ENCODE data around the gene FASN. TPM values are rescaled to one million over a fixed set of nuclear protein-coding genes. Genes with fewer than 3 reads are reported as not detected.

Gene FASN
- total RNA-seq, 1 experiment from 2014 or later, result 433 TPM

DNA sequence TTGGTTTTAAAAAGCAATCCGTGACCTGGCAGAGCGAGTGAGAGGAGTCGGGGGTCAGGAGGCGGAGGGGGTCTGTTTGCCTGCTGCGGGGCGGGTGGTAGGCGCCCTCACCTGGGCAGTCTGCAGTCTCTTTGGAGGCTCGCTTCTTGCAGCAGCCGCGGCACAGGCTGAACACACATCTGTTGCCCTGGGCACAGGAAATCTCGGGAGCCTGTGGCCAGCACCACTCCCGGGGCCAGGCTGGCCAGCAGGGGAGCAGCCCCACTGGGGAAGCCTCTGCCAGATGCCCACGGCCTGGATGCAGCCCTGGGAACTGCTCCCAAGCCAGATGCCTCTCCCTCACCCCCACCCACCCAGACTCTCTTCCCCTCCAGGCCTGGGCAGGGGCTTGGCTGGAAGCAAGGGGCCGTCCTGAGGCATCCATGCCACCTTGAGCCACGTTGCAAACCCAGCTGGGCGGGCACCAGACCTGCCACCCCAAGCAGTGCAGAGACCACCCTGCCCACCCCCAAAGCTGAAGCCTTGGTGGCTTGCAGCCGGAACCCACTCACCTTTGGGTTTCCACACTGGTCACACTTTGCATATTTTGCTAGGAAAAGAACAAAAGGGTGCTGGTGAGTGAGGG, 39.7 kb downstream of the FASN start:
- H3K27ac Mint-ChIP-seq, result peak overlapping the region in 2 of 3 experiments; percentile 82 to 86; a peak in 4 of 7 replicates
- Histone ChIP-seq H4K20me1 (ENCODE audit: control insufficient read depth, insufficient read depth, insufficient read length) (peaks cover 3% of the 10 kb centered on the region), H4K91ac (ENCODE audit: insufficient read length, low read depth, low read length) (no peak overlapping the region), H3K4me2 (ENCODE audit: insufficient read depth, insufficient read length, low read length) (no peak overlapping the region), H2BK15ac (ENCODE audit: low read depth, low read length) (no peak overlapping the region), H2BK20ac (ENCODE audit: low read depth, low read length, poor library complexity, severe bottlenecking) (no peak overlapping the region), H2BK5ac (ENCODE audit: insufficient read length, low read length) (no peak overlapping the region), H2BK120ac (ENCODE audit: low read depth, low read length, poor library complexity, severe bottlenecking) (no peak overlapping the region), H3K23ac (ENCODE audit: insufficient read length, low read depth, low read length) (no peak overlapping the region), H4K5ac (ENCODE audit: insufficient read length, low read depth, low read length) (no peak overlapping the region), H2BK12ac (ENCODE audit: insufficient read length, low read depth, low read length) (no peak overlapping the region), H3K4ac (ENCODE audit: low read depth, low read length) (no peak overlapping the region), H2AFZ (ENCODE audit: low read length) (no peak overlapping the region), H3K27ac (ENCODE audit: insufficient read length, low read depth, low read length) (no peak overlapping the region), H3K9me3 (ENCODE audit: control insufficient read depth, low read depth, low read length) (no peaks in the 10 kb centered on the region), H4K8ac (replicated peaks; ENCODE audit: insufficient read length, low read depth, low read length) (no peak overlapping the region), H3K18ac (ENCODE audit: insufficient read length, low read depth, low read length) (no peak overlapping the region), H3K14ac (ENCODE audit: insufficient read depth, low read length) (no peak overlapping the region), H2AK5ac (ENCODE audit: insufficient read length, low read length) (no peak overlapping the region), H3K79me1 (ENCODE audit: insufficient read depth, low read depth, low read length, poor library complexity, severe bottlenecking) (no peaks in the 10 kb centered on the region), H3K56ac (ENCODE audit: insufficient read length, low read depth, low read length) (no peak overlapping the region), H3K9ac (ENCODE audit: extremely low read depth, insufficient read length, low read length) (no peak overlapping the region), H3K27me3 (ENCODE audit: insufficient read depth, low read length) (no peaks in the 10 kb centered on the region), H3K23me2 (ENCODE audit: insufficient read length, low read depth, low read length, poor library complexity, severe bottlenecking) (no peaks in the 10 kb centered on the region), H3K4me1 (ENCODE audit: insufficient read depth, low read length) (no peaks in the 10 kb centered on the region), H3T11ph (ENCODE audit: low read length) (no peak overlapping the region), H3K79me2 (ENCODE audit: insufficient read depth, low read length) (no peaks in the 10 kb centered on the region)
- H3K36me3 Mint-ChIP-seq (ENCODE audit: insufficient read depth in 1 of 3, low read depth in 3 of 3), result peaks cover 6 to 51% (median 45%) of the 10 kb centered on the region in 3 experiments
- H3K27me3 Mint-ChIP-seq (ENCODE audit: low read depth), result no peaks in the 10 kb centered on the region
- H3K4me3 Mint-ChIP-seq, result no peak overlapping the region
- DNase-seq, result no peak
- no peak for TF ChIP-seq CTCF (conservative IDR thresholded peaks at IDR 0.05)
- H3K4me1 Mint-ChIP-seq, result peaks cover 0 to 2% of the 10 kb centered on the region in 2 experiments; a peak in 1 of 4 replicates
- WGBS (ENCODE audit: extremely low coverage, insufficient read length, low lambda C conversion rate), result no CpG with 5 or more reads among the region's 17 CpGs
- H3K9me3 Mint-ChIP-seq, result no peaks in the 10 kb centered on the region

Data from H9 (cell line).